NCI-H69 (cell line): Measurements from ENCODE around the gene TAF4.
"Not testable (repeated sequence)": the region's sequence is repeated elsewhere in the genome, so short reads cannot be mapped to it uniquely, and the experiment has no call there.

ENCODE experiments used
- DNase-seq: peaks from one replicate; lab custom pipeline; 2025; lab: John Stamatoyannopoulos, UW

TAF4 gene

GRCh38 chr20:62065674-62066338 lies at the start of gene TAF4:
TSS of gene TAF4 (minus strand) at chr20:62065881. CDS start at chr20:62065810, 71 bp downstream.
- DNase-seq = peak; percentile 79

- no peak for DNase-seq
Observed at GRCh38 chr20:62114894-62115293, 49.2 kb upstream of the TAF4 start.

GRCh38 chr20:62112368-62112767 lies 46.7 kb upstream of the TAF4 start:
- no peak for DNase-seq

- no peak for DNase-seq
Observed at GRCh38 chr20:62111148-62111547, 45.5 kb upstream of the TAF4 start.

GRCh38 chr20:62105592-62105991 lies 39.9 kb upstream of the TAF4 start:
- no peak for DNase-seq

GRCh38 chr20:62104791-62105345 lies 39.2 kb upstream of the TAF4 start:
- no peak for DNase-seq

GRCh38 chr20:62104234-62104789 lies 38.6 kb upstream of the TAF4 start:
- no peak for DNase-seq

GRCh38 chr20:62103508-62104233 lies 38.0 kb upstream of the TAF4 start:
- DNase-seq = no peak

- DNase-seq = no peak
Observed at GRCh38 chr20:62101078-62101477, 35.4 kb upstream of the TAF4 start.

GRCh38 chr20:62097881-62098407 lies 32.3 kb upstream of the TAF4 start:
- DNase-seq = no peak

GRCh38 chr20:62096421-62097380 lies 31.0 kb upstream of the TAF4 start:
- DNase-seq = no peak

GRCh38 chr20:62089393-62089792 lies 23.7 kb upstream of the TAF4 start:
- DNase-seq = no peak

GRCh38 chr20:62088258-62089127 lies 22.8 kb upstream of the TAF4 start:
- peak; percentile 35 for DNase-seq

- no peak for DNase-seq
Observed at GRCh38 chr20:62087632-62088031, 22.0 kb upstream of the TAF4 start.

GRCh38 chr20:62087227-62087626 lies 21.5 kb upstream of the TAF4 start:
- DNase-seq = no peak

GRCh38 chr20:62085206-62085605 lies 19.5 kb upstream of the TAF4 start:
- no peak for DNase-seq

GRCh38 chr20:62084224-62084623 lies 18.5 kb upstream of the TAF4 start:
- DNase-seq = not testable (repeated sequence)

- DNase-seq = no peak
Observed at GRCh38 chr20:62083312-62083711, 17.6 kb upstream of the TAF4 start.

- peak; percentile 30 for DNase-seq
Observed at GRCh38 chr20:62080249-62080990, 14.7 kb upstream of the TAF4 start.

- DNase-seq = no peak
Observed at GRCh38 chr20:62079166-62079565, 13.5 kb upstream of the TAF4 start.
